Astrocyte of the spinal cord (primary cell): ENCODE data around the gene RPLP2.

Source experiments
- DNase-seq: peaks from one replicate; pipeline ENCODE4 v3.0.0; 2011; ENCODE audit warnings: low read depth, low spot score
- H3K4me3 ChIP-seq: 2 replicates; pipeline ENCODE4 v1.5.1; 2011; ENCODE audit warnings: low read depth, mild to moderate bottlenecking, low read length, moderate library complexity
- in situ Hi-C: cut with HindIII; loops from 2 replicates; pipeline ENCODE4 v1.10.0; 2017; ENCODE audit warnings: low sequenced_read_pairs
- TF ChIP-seq, protein P1 (sequence below): IDR thresholded peaks from 2 replicates; pipeline ENCODE4 v1.5.1; 2012; ENCODE audit warnings: low read depth, mild to moderate bottlenecking, low read length, inconsistent platforms

The RPLP2 gene

DNA sequence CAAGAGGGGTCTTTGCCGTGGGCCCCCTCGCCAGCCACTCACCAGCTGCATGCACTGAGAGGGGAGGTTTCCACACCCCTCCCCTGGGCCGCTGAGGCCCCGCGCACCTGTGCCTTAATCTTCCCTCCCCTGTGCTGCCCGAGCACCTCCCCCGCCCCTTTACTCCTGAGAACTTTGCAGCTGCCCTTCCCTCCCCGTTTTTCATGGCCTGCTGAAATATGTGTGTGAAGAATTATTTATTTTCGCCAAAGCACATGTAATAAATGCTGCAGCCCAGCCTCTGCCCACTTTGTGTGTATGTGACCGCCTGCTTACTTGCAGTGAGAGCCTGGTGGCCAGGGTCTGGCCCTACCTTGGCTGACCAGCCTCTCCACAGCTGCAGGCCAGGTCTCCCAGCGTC lies 15.2 kb downstream of the RPLP2 start:
- no peak overlapping the region for H3K4me3 ChIP-seq
- DNase-seq: no peak
- TF ChIP-seq, protein P1, sequence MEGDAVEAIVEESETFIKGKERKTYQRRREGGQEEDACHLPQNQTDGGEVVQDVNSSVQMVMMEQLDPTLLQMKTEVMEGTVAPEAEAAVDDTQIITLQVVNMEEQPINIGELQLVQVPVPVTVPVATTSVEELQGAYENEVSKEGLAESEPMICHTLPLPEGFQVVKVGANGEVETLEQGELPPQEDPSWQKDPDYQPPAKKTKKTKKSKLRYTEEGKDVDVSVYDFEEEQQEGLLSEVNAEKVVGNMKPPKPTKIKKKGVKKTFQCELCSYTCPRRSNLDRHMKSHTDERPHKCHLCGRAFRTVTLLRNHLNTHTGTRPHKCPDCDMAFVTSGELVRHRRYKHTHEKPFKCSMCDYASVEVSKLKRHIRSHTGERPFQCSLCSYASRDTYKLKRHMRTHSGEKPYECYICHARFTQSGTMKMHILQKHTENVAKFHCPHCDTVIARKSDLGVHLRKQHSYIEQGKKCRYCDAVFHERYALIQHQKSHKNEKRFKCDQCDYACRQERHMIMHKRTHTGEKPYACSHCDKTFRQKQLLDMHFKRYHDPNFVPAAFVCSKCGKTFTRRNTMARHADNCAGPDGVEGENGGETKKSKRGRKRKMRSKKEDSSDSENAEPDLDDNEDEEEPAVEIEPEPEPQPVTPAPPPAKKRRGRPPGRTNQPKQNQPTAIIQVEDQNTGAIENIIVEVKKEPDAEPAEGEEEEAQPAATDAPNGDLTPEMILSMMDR: no peak
- in situ Hi-C loops: no loop called here

DNA sequence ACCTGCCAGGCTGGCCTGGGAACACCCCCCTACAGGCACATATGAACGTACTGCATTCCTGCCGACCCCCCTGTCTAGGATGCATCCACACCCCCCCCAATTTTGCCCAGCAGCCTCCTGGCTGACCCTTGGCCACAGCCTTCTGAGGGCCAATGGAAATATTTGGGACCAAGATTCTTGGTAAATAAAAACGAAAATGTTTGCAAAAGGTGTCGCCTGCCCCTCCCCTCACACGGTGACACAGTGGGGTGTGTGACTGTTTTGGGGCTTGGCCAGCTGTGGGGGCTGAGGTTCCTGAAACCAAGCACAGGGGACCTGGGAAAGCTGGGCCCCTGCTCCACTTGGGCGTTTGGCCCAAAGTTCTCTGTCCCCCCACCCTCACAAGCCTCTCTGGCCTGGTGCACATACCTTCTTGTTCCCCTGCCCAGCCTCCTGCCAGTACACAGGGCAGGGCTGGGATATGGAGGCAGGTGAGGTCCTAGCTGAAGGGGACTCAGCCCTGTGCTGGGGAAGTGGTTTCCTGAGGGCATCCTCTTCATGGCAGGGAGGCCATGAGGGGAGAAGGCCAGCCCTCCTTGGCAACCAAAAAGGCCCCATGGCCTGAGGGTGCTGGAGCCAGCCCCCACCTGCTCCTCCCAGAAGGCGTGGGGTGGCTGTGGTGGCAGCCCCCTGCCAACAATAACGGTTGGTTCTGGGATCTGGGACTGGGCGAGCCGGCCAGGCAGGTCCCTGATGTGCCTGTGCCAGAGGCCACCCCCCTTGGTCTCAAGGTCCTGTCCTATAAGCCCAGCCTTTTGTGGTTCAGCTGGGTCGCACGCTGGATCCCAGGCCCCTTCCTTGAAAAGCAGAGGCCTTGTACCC lies 15.8 kb downstream of the RPLP2 start:
- TF ChIP-seq, protein P1: no peak
- no peak for DNase-seq
- in situ Hi-C loops: no loop called here
- no peak overlapping the region for H3K4me3 ChIP-seq

DNA sequence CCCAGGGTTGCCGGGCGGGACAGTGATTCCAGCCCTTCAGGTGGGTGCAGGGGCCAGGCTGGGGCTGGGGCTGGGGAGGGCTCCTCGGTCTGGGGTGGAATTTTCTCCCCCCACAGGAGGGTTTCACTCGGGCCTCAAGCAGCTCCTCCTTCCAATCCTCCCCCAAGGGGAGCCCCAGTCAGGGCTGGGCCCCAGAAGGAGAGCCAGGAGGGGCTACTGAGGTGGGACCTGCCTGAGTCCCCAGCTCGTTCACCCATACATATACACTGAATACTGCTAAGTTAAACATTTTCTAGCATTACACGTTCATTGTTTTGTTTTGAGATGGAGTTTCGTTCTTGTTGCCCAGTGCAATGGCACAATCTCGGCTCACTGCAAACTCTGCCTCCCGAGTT lies 16.5 kb downstream of the RPLP2 start:
- in situ Hi-C loops: no loop called here
- DNase-seq: no peak
- TF ChIP-seq, protein P1: no peak
- no peak overlapping the region for H3K4me3 ChIP-seq

GRCh38 chr11:826836-827145 lies 17.0 kb downstream of the RPLP2 start:
- in situ Hi-C loops: no loop called here
- H3K4me3 ChIP-seq: peak overlapping the region; percentile 15
- no peak for DNase-seq
- TF ChIP-seq, protein P1: no peak

DNA sequence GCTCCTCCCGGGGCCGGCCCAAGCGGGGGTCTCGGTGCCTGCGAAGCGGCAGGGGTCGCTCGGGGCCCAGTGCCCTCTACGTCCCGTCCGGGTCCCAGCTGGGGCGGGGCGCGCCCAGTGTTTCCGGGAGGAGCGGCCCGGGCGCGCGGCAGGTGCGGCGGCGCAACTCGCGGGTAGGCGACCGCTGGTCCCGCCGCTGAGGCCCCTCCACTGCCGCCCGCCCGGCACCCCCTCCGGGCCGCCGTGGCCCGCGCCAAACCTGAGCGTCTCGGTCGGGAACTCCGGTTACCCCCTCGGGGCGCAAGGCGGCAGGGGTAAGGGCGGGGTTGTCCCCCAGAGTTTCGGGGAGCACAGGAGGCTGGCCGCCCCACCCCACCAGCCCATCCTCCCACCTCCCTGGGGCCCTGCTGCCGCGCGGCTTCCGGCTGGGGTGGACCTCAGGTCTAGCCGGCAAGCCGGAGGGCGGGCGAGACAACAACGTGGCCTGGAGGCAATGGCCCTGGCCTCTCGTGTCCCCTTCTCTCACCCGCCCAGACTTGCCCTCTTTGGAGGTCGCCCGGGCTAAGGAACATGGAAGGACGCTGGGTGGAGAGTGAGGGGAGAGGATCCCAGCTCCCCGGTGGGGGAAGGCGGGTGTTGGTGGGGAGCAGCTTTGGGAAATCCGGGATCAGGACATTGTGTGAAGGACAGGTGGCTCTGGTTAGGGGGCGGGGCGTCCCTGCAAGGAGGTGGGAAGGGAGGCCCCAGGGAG lies 17.6 kb downstream of the RPLP2 start:
- in situ Hi-C loops: no loop called here
- TF ChIP-seq, protein P1: no peak
- DNase-seq: no peak
- no peak overlapping the region for H3K4me3 ChIP-seq

DNA sequence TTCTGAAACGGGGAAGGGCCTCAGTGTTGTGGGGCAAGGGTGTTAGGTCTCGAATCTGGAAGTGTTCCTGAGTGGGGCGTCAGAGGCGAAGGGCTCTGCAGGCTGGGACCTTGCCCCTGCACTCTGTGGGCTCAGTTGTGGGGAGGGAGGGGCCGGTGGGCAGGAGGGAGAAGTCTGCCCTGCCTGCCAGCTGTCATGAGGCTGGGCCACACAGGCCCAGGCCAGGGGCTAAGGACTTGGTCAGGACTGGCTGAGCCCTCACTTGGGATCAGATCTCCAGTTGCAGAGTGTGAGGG lies 18.1 kb downstream of the RPLP2 start, which contains the start of gene CRACR2B:
Gene CRACR2B (plus strand): TSS at position 23 of the 296 bp plus-strand sequence. CDS start 689 bp downstream, outside the sequence.
- TF ChIP-seq, protein P1: no peak
- DNase-seq: no peak
- peak within 1 kb of the TSS; percentile 15 for H3K4me3 ChIP-seq
- in situ Hi-C loops: no loop called here
